Thyroid gland (tissue), 4 donors: Measurements from ENCODE around the gene WDR59. TPM values are rescaled to one million over a fixed set of nuclear protein-coding genes. Genes with fewer than 3 reads are reported as not detected.

ENCODE experiments used
- DNase-seq, 2 donors: peaks; one replicate each; pipeline ENCODE4 v3.0.0-alpha.2; 2019
- H3K27ac ChIP-seq, 3 donors: fragments of 200-600 bp; sonication (generic); 1 replicate in 2 of 3; 2 replicates in 1 of 3; pipeline ENCODE4 v1.5.1; 2016 to 2019; ENCODE audit warnings: mild to moderate bottlenecking in 1 of 3, moderate library complexity in 1 of 3
- H3K27me3 ChIP-seq: fragments of 200-600 bp; sonication (generic); one replicate; pipeline ENCODE4 v1.5.1; 2019
- H3K36me3 ChIP-seq, 2 donors: fragments of 200-600 bp; sonication (generic); one replicate each; pipeline ENCODE4 v1.5.1; 2016 to 2019
- H3K4me1 ChIP-seq, 2 donors: fragments of 200-600 bp; sonication (generic); one replicate each; pipeline ENCODE4 v1.5.1; 2017 to 2019
- H3K4me3 ChIP-seq, 3 donors: fragments of 200-600 bp; sonication (generic); replicated peaks in 1 of 3; 1 replicate in 2 of 3; 2 replicates in 1 of 3; pipeline ENCODE4 v1.5.1; 2016; ENCODE audit warnings: mild to moderate bottlenecking in 1 of 3
- H3K9me3 ChIP-seq: fragments of 200-600 bp; sonication (generic); one replicate; pipeline ENCODE4 v1.5.1; 2017
- CTCF ChIP-seq, 6 experiments: fragments of 200-600 bp in 3 of 6; fragments of 450-650 bp in 3 of 6; sonication (generic) in 3 of 6; IDR thresholded peaks; one replicate each; pipeline ENCODE4 v1.5.1; 2016 to 2019; ENCODE audit warnings: antibody characterized with exemption in 6 of 6, mild to moderate bottlenecking in 2 of 6, inconsistent platforms in 1 of 6, moderate library complexity in 1 of 6
- POLR2A ChIP-seq, 2 donors: fragments of 450-650 bp; IDR thresholded peaks; one replicate each; pipeline ENCODE4 v1.6.1; 2017; ENCODE audit warnings: antibody characterized with exemption in 2 of 2, mild to moderate bottlenecking in 2 of 2, moderate library complexity in 1 of 2
- WGBS, 2 donors: methylation state at CpG; one replicate each; pipeline ENCODE4 v1.1.5; 2017; 5-methylcytosine and 5-hydroxymethylcytosine counted together
- intact Hi-C: fragments of 100-400 bp; cut with DNase I; formaldehyde crosslinking; loops from one replicate; pipeline ENCODE4 v1.15.1; 2023
- total RNA-seq, 4 donors: library from RNA; depleted of rRNA; stranded (reverse); fragments of >200 nt; gene quantifications; one replicate each; pipeline ENCODE4 v1.2.3, GENCODE V29; 2016

The WDR59 gene
- total RNA-seq, 4 donors from 2014 or later = 40.2 to 55.8 (median 46.9) TPM

GRCh38 chr16:74931445-74931844 lies 53.5 kb downstream of the WDR59 start:
- H3K4me1 ChIP-seq = no peaks in the 10 kb centered on the region
- TF ChIP-seq POLR2A (IDR thresholded peaks at IDR 0.05) = no peak
- no peak for TF ChIP-seq CTCF (IDR thresholded peaks at IDR 0.05)
- no peaks in the 10 kb centered on the region for H3K27me3 ChIP-seq
- peaks cover 4 to 9% of the 10 kb centered on the region in 2 donors for H3K36me3 ChIP-seq
- 74 to 88% methylated on average over 3 of the region's 3 CpGs for WGBS, 2 donors
- no peak overlapping the region for H3K27ac ChIP-seq
- H3K9me3 ChIP-seq = no peaks in the 10 kb centered on the region
- DNase-seq = no peak
- no peak overlapping the region for H3K4me3 ChIP-seq
- intact Hi-C loops = no loop called here

- Histone ChIP-seq H3K9me3 (no peaks in the 10 kb centered on the region), H3K4me1 (peaks cover 0 to 1% of the 10 kb centered on the region in 2 donors), H3K4me3 (no peak overlapping the region), H3K27ac (no peak overlapping the region), H3K27me3 (no peaks in the 10 kb centered on the region), H3K36me3 (peaks cover 2 to 3% of the 10 kb centered on the region in 2 donors)
- intact Hi-C loops = no loop called here
- no peak for TF ChIP-seq POLR2A (IDR thresholded peaks at IDR 0.05)
- TF ChIP-seq CTCF (IDR thresholded peaks at IDR 0.05) = no peak
- no peak for DNase-seq
- 95 to 98% methylated on average over 2 of the region's 2 CpGs for WGBS, 2 donors
Observed at GRCh38 chr16:74929636-74930035, 55.3 kb downstream of the WDR59 start.

- no peak for DNase-seq
- peaks cover 18 to 24% of the 10 kb centered on the region in 2 donors for H3K4me1 ChIP-seq
- intact Hi-C loops = no loop called here
- H3K36me3 ChIP-seq = peaks cover 2% of the 10 kb centered on the region in 2 donors
- no peak overlapping the region for H3K27ac ChIP-seq
- H3K9me3 ChIP-seq = no peaks in the 10 kb centered on the region
- 90 to 93% methylated on average over 3 of the region's 3 CpGs for WGBS, 2 donors
- H3K27me3 ChIP-seq = no peaks in the 10 kb centered on the region
- H3K4me3 ChIP-seq = no peak overlapping the region
- TF ChIP-seq POLR2A (IDR thresholded peaks at IDR 0.05) (no peak), CTCF (IDR thresholded peaks at IDR 0.05) (no peak)
Observed at GRCh38 chr16:74926805-74927204, 58.1 kb downstream of the WDR59 start.

- Histone ChIP-seq H3K4me3 (no peak overlapping the region), H3K27ac (peak overlapping the region in 2 of 3 donors; percentile 48 to 73), H3K9me3 (no peaks in the 10 kb centered on the region), H3K4me1 (peaks cover 21 to 27% of the 10 kb centered on the region in 2 donors), H3K36me3 (peaks cover 13 to 16% of the 10 kb centered on the region in 2 donors), H3K27me3 (no peaks in the 10 kb centered on the region)
- 79 to 84% methylated on average over 10 of the region's 10 CpGs for WGBS, 2 donors
- peak; percentile 27 to 62 for DNase-seq
- intact Hi-C loops = no loop called here
- TF ChIP-seq POLR2A (IDR thresholded peaks at IDR 0.05) = no peak
- no peak for TF ChIP-seq CTCF (IDR thresholded peaks at IDR 0.05)
Observed at GRCh38 chr16:74923766-74924460, 61.0 kb downstream of the WDR59 start.
